ENCODE data around the gene GBP3.
"Not testable (repeated sequence)": the region's sequence is repeated elsewhere in the genome, so short reads cannot be mapped to it uniquely, and the experiment has no call there.

DNA sequence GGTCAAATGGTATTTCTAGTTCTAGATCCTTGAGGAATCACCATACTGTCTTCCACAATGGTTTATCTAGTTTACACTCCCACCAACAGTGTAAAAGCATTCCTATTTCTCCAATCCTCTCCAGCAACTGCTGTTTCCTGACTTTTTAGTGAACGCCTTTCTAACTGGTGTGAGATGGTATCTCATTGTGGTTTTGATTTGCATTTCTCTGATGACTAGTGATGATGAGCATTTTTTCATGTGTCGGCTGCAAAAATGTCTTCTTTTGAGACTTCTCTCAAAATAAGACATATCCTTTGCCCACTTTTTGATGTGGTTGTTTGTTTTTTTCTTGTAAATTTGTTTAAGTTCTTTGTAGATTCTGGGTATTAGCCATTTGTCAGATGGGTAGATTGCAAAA, 6.4 kb upstream of the GBP3 start:
- TF ChIP-seq CTCF (IDR thresholded peaks at IDR 0.05); JUNB (IDR thresholded peaks at IDR 0.05); EP300 (IDR thresholded peaks at IDR 0.05); SMC3 (IDR thresholded peaks at IDR 0.05); POLR2A (IDR thresholded peaks at IDR 0.05; ENCODE audit: low read length); HDAC2 (IDR thresholded peaks at IDR 0.05); HOXB5 (CRISPR knock-in tag; IDR thresholded peaks at IDR 0.05); KDM1A (IDR thresholded peaks at IDR 0.05; ENCODE audit: low read depth): not testable (repeated sequence)
- TF ChIP-seq, protein P1, sequence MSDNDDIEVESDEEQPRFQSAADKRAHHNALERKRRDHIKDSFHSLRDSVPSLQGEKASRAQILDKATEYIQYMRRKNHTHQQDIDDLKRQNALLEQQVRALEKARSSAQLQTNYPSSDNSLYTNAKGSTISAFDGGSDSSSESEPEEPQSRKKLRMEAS (IDR thresholded peaks at IDR 0.05) = not testable (repeated sequence)
- TF ChIP-seq, protein P2, sequence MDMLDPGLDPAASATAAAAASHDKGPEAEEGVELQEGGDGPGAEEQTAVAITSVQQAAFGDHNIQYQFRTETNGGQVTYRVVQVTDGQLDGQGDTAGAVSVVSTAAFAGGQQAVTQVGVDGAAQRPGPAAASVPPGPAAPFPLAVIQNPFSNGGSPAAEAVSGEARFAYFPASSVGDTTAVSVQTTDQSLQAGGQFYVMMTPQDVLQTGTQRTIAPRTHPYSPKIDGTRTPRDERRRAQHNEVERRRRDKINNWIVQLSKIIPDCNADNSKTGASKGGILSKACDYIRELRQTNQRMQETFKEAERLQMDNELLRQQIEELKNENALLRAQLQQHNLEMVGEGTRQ (IDR thresholded peaks at IDR 0.05) = not testable (repeated sequence)
